HG02973 (cell line): ENCODE results near the gene NRIP1.

Experiments
- ATAC-seq: cut with Tn5 transposase; IDR thresholded peaks from one replicate; pipeline ENCODE4 v1.9.1; 2021; ENCODE audit warnings: moderate library complexity; ENCODE audit not compliant: unreplicated experiment

Gene NRIP1

GRCh38 chr21:14926186-14926585 is 138.6 kb downstream of the NRIP1 start:
- ATAC-seq, result no peak

- no peak for ATAC-seq
Observed at GRCh38 chr21:14923468-14923867, 141.3 kb downstream of the NRIP1 start.

GRCh38 chr21:14922980-14923379 is 141.8 kb downstream of the NRIP1 start:
- ATAC-seq, result no peak

GRCh38 chr21:14918527-14918926 is 146.3 kb downstream of the NRIP1 start:
- ATAC-seq, result no peak

- ATAC-seq, result no peak
Observed at GRCh38 chr21:14917762-14918161, 147.0 kb downstream of the NRIP1 start.

GRCh38 chr21:14916676-14917141 is 148.1 kb downstream of the NRIP1 start:
- no peak for ATAC-seq

GRCh38 chr21:14913638-14914037 is 151.2 kb downstream of the NRIP1 start:
- no peak for ATAC-seq

- ATAC-seq, result no peak
Observed at GRCh38 chr21:14911351-14911750, 153.4 kb downstream of the NRIP1 start.
